HepG2 (cell line): ENCODE measurements around the gene IST1. TPM values are rescaled to one million over a fixed set of nuclear protein-coding genes. Genes with fewer than 3 reads are reported as not detected.
A peak's percentile ranks its signal among the peaks of the same experiment; 100 is the strongest.

Experiments
- FOXA1 ChIP-seq, 2 experiments: fragments of 450-650 bp in 1 of 2; sonication (generic) in 1 of 2; formaldehyde crosslinking in 1 of 2; IDR thresholded peaks; 2 replicates each; pipeline versions ENCODE4 v1.4.0 to v1.6.1; 2016 to 2020; ENCODE audit warnings: missing genetic modification reagents in 1 of 2
- FOXO1 ChIP-seq: sonication (generic); formaldehyde crosslinking; IDR thresholded peaks from 2 replicates; pipeline ENCODE4 v1.4.0; 2020; ENCODE audit warnings: missing genetic modification reagents
- FOXP1 ChIP-seq, 2 experiments: fragments of 450-650 bp in 1 of 2; IDR thresholded peaks; 2 replicates each; pipeline ENCODE4 v1.6.1; 2017 to 2018; ENCODE audit warnings: antibody characterized with exemption in 1 of 2
- HDAC1 ChIP-seq: sonication (generic); formaldehyde crosslinking; IDR thresholded peaks from 2 replicates; pipeline ENCODE4 v1.5.1; 2020; ENCODE audit warnings: mild to moderate bottlenecking, missing genetic modification reagents
- HDAC6 ChIP-seq: fragments of 200-600 bp; sonication (generic); IDR thresholded peaks from 2 replicates; pipeline ENCODE4 v1.7.0; 2017; ENCODE audit warnings: mild to moderate bottlenecking, antibody characterized with exemption, low read length, low read depth
- HNRNPK ChIP-seq: fragments of 200-400 bp; formaldehyde crosslinking; IDR thresholded peaks from 2 replicates; pipeline ENCODE4 v1.6.1; 2018; ENCODE audit warnings: low read length, low read depth, moderate library complexity, mild to moderate bottlenecking; ENCODE audit not compliant: poor library complexity, severe bottlenecking
- JUN ChIP-seq: sonication (generic); formaldehyde crosslinking; IDR thresholded peaks from 2 replicates; pipeline ENCODE4 v1.4.0; 2020; ENCODE audit warnings: mild to moderate bottlenecking, missing genetic modification reagents
- RAD51 ChIP-seq: fragments of 450-650 bp; IDR thresholded peaks from 2 replicates; pipeline ENCODE4 v1.6.1; 2016; ENCODE audit warnings: borderline replicate concordance
- SIX4 ChIP-seq: sonication (generic); formaldehyde crosslinking; IDR thresholded peaks from 2 replicates; pipeline ENCODE4 v1.4.0; 2020; ENCODE audit warnings: missing genetic modification reagents
- SP4 ChIP-seq: sonication (generic); formaldehyde crosslinking; IDR thresholded peaks from 2 replicates; pipeline ENCODE4 v1.8.1; 2023; ENCODE audit warnings: mild to moderate bottlenecking, missing genetic modification reagents
- THAP7 ChIP-seq: sonication (generic); formaldehyde crosslinking; IDR thresholded peaks from 2 replicates; pipeline ENCODE4 v1.8.1; 2023; ENCODE audit warnings: mild to moderate bottlenecking, missing genetic modification reagents
- THAP8 ChIP-seq: sonication (generic); formaldehyde crosslinking; IDR thresholded peaks from 2 replicates; pipeline ENCODE4 v1.5.1; 2020; ENCODE audit warnings: missing genetic modification reagents, mild to moderate bottlenecking, borderline replicate concordance
- ZMAT5 ChIP-seq: sonication (generic); formaldehyde crosslinking; IDR thresholded peaks from 2 replicates; pipeline ENCODE4 v1.5.0; 2020; ENCODE audit warnings: mild to moderate bottlenecking, low read depth, missing genetic modification reagents, borderline replicate concordance
- ZNF296 ChIP-seq: sonication (generic); formaldehyde crosslinking; conservative IDR thresholded peaks from 2 replicates; pipeline ENCODE4 v1.5.0; 2020; ENCODE audit warnings: mild to moderate bottlenecking, missing genetic modification reagents
- ZNF552 ChIP-seq: sonication (generic); formaldehyde crosslinking; IDR thresholded peaks from 2 replicates; pipeline ENCODE4 v1.9.0; 2022; ENCODE audit warnings: missing genetic modification reagents, mild to moderate bottlenecking, borderline replicate concordance
- ZNF570 ChIP-seq: sonication (generic); formaldehyde crosslinking; IDR thresholded peaks from 2 replicates; pipeline ENCODE4 v1.4.0; 2020; ENCODE audit warnings: mild to moderate bottlenecking, missing genetic modification reagents, borderline replicate concordance
- ZNF704 ChIP-seq: sonication (generic); formaldehyde crosslinking; IDR thresholded peaks from 2 replicates; pipeline ENCODE4 v1.8.1; 2023; ENCODE audit warnings: mild to moderate bottlenecking, inconsistent platforms, moderate library complexity, missing genetic modification reagents, borderline replicate concordance
- ZNF746 ChIP-seq: sonication (generic); formaldehyde crosslinking; IDR thresholded peaks from 2 replicates; pipeline ENCODE4 v1.8.0; 2022; ENCODE audit warnings: mild to moderate bottlenecking, missing genetic modification reagents
- ZNF782 ChIP-seq: sonication (generic); formaldehyde crosslinking; IDR thresholded peaks from 2 replicates; pipeline ENCODE4 v1.4.0; 2020; ENCODE audit warnings: missing genetic modification reagents, mild to moderate bottlenecking, borderline replicate concordance
- polyA plus RNA-seq, 8 experiments: library from polyadenylated mRNA; depleted of rRNA in 3 of 8; stranded (reverse) in 7 of 8; unstranded in 1 of 8; fragments of >200 nt; fragmentation: Illumina TruSeq in 4 of 8; extraction: Trizol in 4 of 8; gene quantifications; 2 replicates each; pipeline versions ENCODE4 v1.2.1 to v1.2.3, GENCODE V29; 2011 to 2016; ENCODE audit warnings: low read depth in 4 of 8, missing spikeins in 1 of 8, mixed read lengths in 1 of 8; ENCODE audit not compliant: insufficient read depth in 1 of 8
- total RNA-seq, 5 experiments: library from RNA; depleted of rRNA; stranded (reverse); fragments of >200 nt; fragmentation: Illumina TruSeq; extraction: Trizol; gene quantifications; 2 replicates each; pipeline ENCODE4 v1.2.3, GENCODE V29; 2016; ENCODE audit warnings: low read depth in 1 of 5
- TF ChIP-seq, protein P1 (sequence below): sonication (generic); formaldehyde crosslinking; IDR thresholded peaks from 2 replicates; pipeline ENCODE4 v1.5.1; 2020; ENCODE audit warnings: mild to moderate bottlenecking, missing genetic modification reagents

IST1 gene
- total and polyA plus RNA-seq, 2 of the 13 experiments (the other 11 are each of a cell fraction or from before 2014, with no cell fraction given), result 346 to 415 TPM

- no peak; the same call in 1 of the 2 replicates for TF ChIP-seq ZNF296 (CRISPR knock-in tag)
- TF ChIP-seq RAD51, result 0 out of 2 replicates have a peak, but pooled peaks have one; percentile 16
- no peak for TF ChIP-seq ZMAT5 (CRISPR knock-in tag)
- TF ChIP-seq, protein P1, sequence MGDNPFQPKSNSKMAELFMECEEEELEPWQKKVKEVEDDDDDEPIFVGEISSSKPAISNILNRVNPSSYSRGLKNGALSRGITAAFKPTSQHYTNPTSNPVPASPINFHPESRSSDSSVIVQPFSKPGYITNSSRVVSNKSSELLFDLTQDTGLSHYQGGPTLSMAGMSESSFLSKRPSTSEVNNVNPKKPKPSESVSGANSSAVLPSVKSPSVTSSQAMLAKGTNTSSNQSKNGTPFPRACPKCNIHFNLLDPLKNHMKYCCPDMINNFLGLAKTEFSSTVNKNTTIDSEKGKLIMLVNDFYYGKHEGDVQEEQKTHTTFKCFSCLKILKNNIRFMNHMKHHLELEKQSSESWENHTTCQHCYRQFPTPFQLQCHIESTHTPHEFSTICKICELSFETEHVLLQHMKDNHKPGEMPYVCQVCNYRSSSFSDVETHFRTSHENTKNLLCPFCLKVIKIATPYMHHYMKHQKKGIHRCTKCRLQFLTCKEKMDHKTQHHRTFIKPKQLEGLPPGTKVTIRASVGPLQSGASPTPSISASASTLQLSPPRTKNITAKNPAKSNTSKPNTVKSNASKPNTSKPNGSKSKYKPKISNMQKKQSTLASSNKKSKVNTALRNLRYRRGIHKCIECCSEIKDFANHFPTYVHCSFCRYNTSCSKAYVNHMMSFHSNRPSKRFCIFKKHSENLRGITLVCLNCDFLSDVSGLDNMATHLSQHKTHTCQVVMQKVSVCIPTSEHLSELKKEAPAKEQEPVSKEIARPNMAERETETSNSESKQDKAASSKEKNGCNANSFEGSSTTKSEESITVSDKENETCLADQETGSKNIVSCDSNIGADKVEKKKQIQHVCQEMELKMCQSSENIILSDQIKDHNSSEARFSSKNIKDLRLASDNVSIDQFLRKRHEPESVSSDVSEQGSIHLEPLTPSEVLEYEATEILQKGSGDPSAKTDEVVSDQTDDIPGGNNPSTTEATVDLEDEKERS (CRISPR knock-in tag), result no peak
- TF ChIP-seq SIX4, result peak; percentile 64; the same call in 1 of the 2 replicates
- peak; percentile 72; the same call in 1 of the 2 replicates for TF ChIP-seq FOXO1 (CRISPR knock-in tag)
- TF ChIP-seq SP4 (CRISPR knock-in tag), result peak; percentile 100
- peak; percentile 94 for TF ChIP-seq HDAC1 (CRISPR knock-in tag)
- TF ChIP-seq FOXA1 (IDR thresholded peaks at IDR 0.05), result no peak
- peak; percentile 39; the same call in 1 of the 2 replicates for TF ChIP-seq FOXA1 (CRISPR knock-in tag; IDR thresholded peaks at IDR 0.05)
- peak; percentile 63 for TF ChIP-seq HNRNPK
- peak; percentile 81; the same call in 1 of the 2 replicates for TF ChIP-seq ZNF746
- TF ChIP-seq HDAC6, result no peak
- TF ChIP-seq THAP8 (CRISPR knock-in tag), result peak; percentile 43; the same call in 1 of the 2 replicates
- TF ChIP-seq ZNF570, result no peak
- no peak for TF ChIP-seq THAP7 (CRISPR knock-in tag)
- 0 out of 2 replicates have a peak, but pooled peaks have one; percentile 46 for TF ChIP-seq ZNF704 (CRISPR knock-in tag)
- no peak for TF ChIP-seq ZNF782 (CRISPR knock-in tag)
- TF ChIP-seq JUN, result no peak
- TF ChIP-seq FOXP1 (IDR thresholded peaks at IDR 0.05), result no peak
- peak; percentile 27; the same call in 1 of the 2 replicates for TF ChIP-seq FOXP1 (CRISPR knock-in tag; IDR thresholded peaks at IDR 0.05)
- peak; percentile 46; the same call in 1 of the 2 replicates for TF ChIP-seq ZNF552
These were observed 49.5 kb upstream of the IST1 start, which contains the start of gene ATXN1L (continued) for GRCh38 chr16:71845639-71846430.
